GM23338 (cell line): Measurements from ENCODE around the gene RER1. TPM values are rescaled to one million over a fixed set of nuclear protein-coding genes. Genes with fewer than 3 reads are reported as not detected.

Experiments
- ATAC-seq: fragments of 200-7000 bp; cut with Tn5 transposase; 3 replicates; pipeline ENCODE4 v1.9.1; 2020
- DNase-seq: peaks from one replicate; pipeline ENCODE4 v3.0.0-alpha.2; 2015; ENCODE audit warnings: low spot score
- H2AFZ ChIP-seq: fragments of 200-600 bp; sonication (generic); 2 replicates; pipeline ENCODE4 v1.8.0; 2016; ENCODE audit warnings: antibody characterized with exemption, mild to moderate bottlenecking, moderate library complexity
- H3F3A ChIP-seq: fragments of 200-600 bp; sonication (generic); replicated peaks from 2 replicates; pipeline ENCODE4 v1.8.0; 2017; ENCODE audit warnings: antibody characterized with exemption, mixed run types, low read depth
- H3K27ac ChIP-seq: fragments of 200-600 bp; sonication (generic); 2 replicates; pipeline ENCODE4 v1.6.1; 2016; ENCODE audit warnings: low read depth
- H3K27me3 ChIP-seq: fragments of 200-600 bp; sonication (generic); 2 replicates; pipeline ENCODE4 v1.8.0; 2016; ENCODE audit warnings: mild to moderate bottlenecking, mixed run types, moderate library complexity; ENCODE audit not compliant: insufficient read depth
- H3K36me3 ChIP-seq: fragments of 200-600 bp; sonication (generic); 2 replicates; pipeline ENCODE4 v1.8.0; 2016; ENCODE audit warnings: mild to moderate bottlenecking; ENCODE audit not compliant: insufficient read depth
- H3K4me1 ChIP-seq: fragments of 200-600 bp; sonication (generic); 2 replicates; pipeline ENCODE4 v1.8.0; 2016; ENCODE audit warnings: mild to moderate bottlenecking, moderate library complexity; ENCODE audit not compliant: insufficient read depth
- H3K4me2 ChIP-seq: fragments of 200-600 bp; sonication (generic); 2 replicates; pipeline ENCODE4 v1.7.1; 2017; ENCODE audit warnings: mixed run types
- H3K4me3 ChIP-seq: fragments of 200-600 bp; sonication (generic); 2 replicates; pipeline ENCODE4 v1.6.1; 2016; ENCODE audit warnings: mixed run types
- H3K79me2 ChIP-seq: fragments of 200-600 bp; sonication (generic); replicated peaks from 2 replicates; pipeline ENCODE4 v1.8.0; 2017; ENCODE audit warnings: mild to moderate bottlenecking; ENCODE audit not compliant: insufficient read depth
- H3K9me2 ChIP-seq: fragments of 200-600 bp; sonication (generic); 2 replicates; pipeline ENCODE4 v1.8.0; 2017; ENCODE audit not compliant: insufficient read depth
- H4K20me1 ChIP-seq: fragments of 200-600 bp; sonication (generic); replicated peaks from 2 replicates; pipeline ENCODE4 v1.8.0; 2017; ENCODE audit warnings: mild to moderate bottlenecking; ENCODE audit not compliant: insufficient read depth
- H3K27ac Mint-ChIP-seq: 2 replicates; pipeline ENCODE4 v1.8.0; 2020; ENCODE audit warnings: inconsistent platforms, mild to moderate bottlenecking, moderate library complexity, mixed read lengths
- H3K27me3 Mint-ChIP-seq: 3 replicates; pipeline ENCODE4 v1.8.0; 2022; ENCODE audit warnings: low read depth, mild to moderate bottlenecking, moderate library complexity, mixed read lengths, inconsistent platforms; ENCODE audit not compliant: insufficient read depth, poor library complexity
- H3K36me3 Mint-ChIP-seq: 3 replicates; pipeline ENCODE4 v1.8.0; 2021; ENCODE audit warnings: low read depth, mild to moderate bottlenecking, inconsistent platforms, moderate library complexity, mixed read lengths
- H3K4me1 Mint-ChIP-seq: 3 replicates; pipeline ENCODE4 v1.8.0; 2020; ENCODE audit warnings: mild to moderate bottlenecking, inconsistent platforms, mixed read lengths
- H3K4me3 Mint-ChIP-seq: 3 replicates; pipeline ENCODE4 v1.8.0; 2021; ENCODE audit warnings: moderate library complexity, mild to moderate bottlenecking, inconsistent platforms, mixed read lengths
- H3K9me3 Mint-ChIP-seq: 3 replicates; pipeline ENCODE4 v1.8.0; 2020; ENCODE audit warnings: moderate library complexity, mild to moderate bottlenecking, inconsistent platforms, mixed read lengths
- CREB1 ChIP-seq: fragments of 250-450 bp; sonication (Bioruptor Pico); IDR thresholded peaks from 2 replicates; pipeline ENCODE4 v1.5.0; 2020; ENCODE audit warnings: low read depth, mild to moderate bottlenecking, moderate library complexity
- NANOG ChIP-seq: IDR thresholded peaks from 2 replicates; pipeline ENCODE4 v1.6.1; 2016; ENCODE audit warnings: antibody characterized with exemption, borderline replicate concordance
- ZNF331 ChIP-seq: fragments of 250-450 bp; sonication (Bioruptor Pico); IDR thresholded peaks from 2 replicates; pipeline ENCODE4 v1.5.0; 2020; ENCODE audit warnings: low read depth, mild to moderate bottlenecking, moderate library complexity
- polyA plus RNA-seq: library from polyadenylated mRNA; unstranded; fragments of >200 nt; fragmentation: Nextera tagmentation; extraction: Ambion mirVana; gene quantifications from 2 replicates; pipeline ENCODE4 v1.2.1, GENCODE V29; 2016
- total RNA-seq: library from RNA; depleted of rRNA; stranded (reverse); fragments of >200 nt; shearing (Covaris generic); gene quantifications from 2 replicates; pipeline ENCODE4 v1.2.3, GENCODE V29; 2014
- TF ChIP-seq, protein P1 (sequence below): IDR thresholded peaks from 2 replicates; pipeline ENCODE4 v1.6.1; 2016; ENCODE audit warnings: antibody characterized with exemption
- TF ChIP-seq, protein P2 (sequence below): fragments of 250-450 bp; sonication (Bioruptor Pico); IDR thresholded peaks from 2 replicates; pipeline ENCODE4 v1.5.0; 2020; ENCODE audit warnings: mild to moderate bottlenecking, moderate library complexity

The RER1 gene
- total and polyA plus RNA-seq, 2 experiments from 2014 or later: 58.4 to 99.5 TPM

- Histone ChIP-seq H3K4me2 (no peak overlapping the region), H2AFZ (no peak overlapping the region), H3K27ac (no peak overlapping the region), H3K36me3 (no peaks in the 10 kb centered on the region), H3K27me3 (no peaks in the 10 kb centered on the region), H3K4me1 (peaks cover 7% of the 10 kb centered on the region; the same call in 1 of the 2 replicates), H3K79me2 (no peaks in the 10 kb centered on the region), H4K20me1 (no peaks in the 10 kb centered on the region), H3K9me2 (no peaks in the 10 kb centered on the region), H3F3A (peaks cover 4% of the 10 kb centered on the region; the same call in 1 of the 2 replicates), H3K4me3 (no peak overlapping the region)
- H3K9me3 Mint-ChIP-seq: no peaks in the 10 kb centered on the region
- H3K4me1 Mint-ChIP-seq: peaks cover 16% of the 10 kb centered on the region
- peaks cover 15% of the 10 kb centered on the region for H3K27me3 Mint-ChIP-seq
- TF ChIP-seq NANOG (no peak), CREB1 (CRISPR knock-in tag) (no peak), ZNF331 (CRISPR knock-in tag) (no peak)
- TF ChIP-seq, protein P1, sequence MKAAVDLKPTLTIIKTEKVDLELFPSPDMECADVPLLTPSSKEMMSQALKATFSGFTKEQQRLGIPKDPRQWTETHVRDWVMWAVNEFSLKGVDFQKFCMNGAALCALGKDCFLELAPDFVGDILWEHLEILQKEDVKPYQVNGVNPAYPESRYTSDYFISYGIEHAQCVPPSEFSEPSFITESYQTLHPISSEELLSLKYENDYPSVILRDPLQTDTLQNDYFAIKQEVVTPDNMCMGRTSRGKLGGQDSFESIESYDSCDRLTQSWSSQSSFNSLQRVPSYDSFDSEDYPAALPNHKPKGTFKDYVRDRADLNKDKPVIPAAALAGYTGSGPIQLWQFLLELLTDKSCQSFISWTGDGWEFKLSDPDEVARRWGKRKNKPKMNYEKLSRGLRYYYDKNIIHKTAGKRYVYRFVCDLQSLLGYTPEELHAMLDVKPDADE: no peak
- TF ChIP-seq, protein P2, sequence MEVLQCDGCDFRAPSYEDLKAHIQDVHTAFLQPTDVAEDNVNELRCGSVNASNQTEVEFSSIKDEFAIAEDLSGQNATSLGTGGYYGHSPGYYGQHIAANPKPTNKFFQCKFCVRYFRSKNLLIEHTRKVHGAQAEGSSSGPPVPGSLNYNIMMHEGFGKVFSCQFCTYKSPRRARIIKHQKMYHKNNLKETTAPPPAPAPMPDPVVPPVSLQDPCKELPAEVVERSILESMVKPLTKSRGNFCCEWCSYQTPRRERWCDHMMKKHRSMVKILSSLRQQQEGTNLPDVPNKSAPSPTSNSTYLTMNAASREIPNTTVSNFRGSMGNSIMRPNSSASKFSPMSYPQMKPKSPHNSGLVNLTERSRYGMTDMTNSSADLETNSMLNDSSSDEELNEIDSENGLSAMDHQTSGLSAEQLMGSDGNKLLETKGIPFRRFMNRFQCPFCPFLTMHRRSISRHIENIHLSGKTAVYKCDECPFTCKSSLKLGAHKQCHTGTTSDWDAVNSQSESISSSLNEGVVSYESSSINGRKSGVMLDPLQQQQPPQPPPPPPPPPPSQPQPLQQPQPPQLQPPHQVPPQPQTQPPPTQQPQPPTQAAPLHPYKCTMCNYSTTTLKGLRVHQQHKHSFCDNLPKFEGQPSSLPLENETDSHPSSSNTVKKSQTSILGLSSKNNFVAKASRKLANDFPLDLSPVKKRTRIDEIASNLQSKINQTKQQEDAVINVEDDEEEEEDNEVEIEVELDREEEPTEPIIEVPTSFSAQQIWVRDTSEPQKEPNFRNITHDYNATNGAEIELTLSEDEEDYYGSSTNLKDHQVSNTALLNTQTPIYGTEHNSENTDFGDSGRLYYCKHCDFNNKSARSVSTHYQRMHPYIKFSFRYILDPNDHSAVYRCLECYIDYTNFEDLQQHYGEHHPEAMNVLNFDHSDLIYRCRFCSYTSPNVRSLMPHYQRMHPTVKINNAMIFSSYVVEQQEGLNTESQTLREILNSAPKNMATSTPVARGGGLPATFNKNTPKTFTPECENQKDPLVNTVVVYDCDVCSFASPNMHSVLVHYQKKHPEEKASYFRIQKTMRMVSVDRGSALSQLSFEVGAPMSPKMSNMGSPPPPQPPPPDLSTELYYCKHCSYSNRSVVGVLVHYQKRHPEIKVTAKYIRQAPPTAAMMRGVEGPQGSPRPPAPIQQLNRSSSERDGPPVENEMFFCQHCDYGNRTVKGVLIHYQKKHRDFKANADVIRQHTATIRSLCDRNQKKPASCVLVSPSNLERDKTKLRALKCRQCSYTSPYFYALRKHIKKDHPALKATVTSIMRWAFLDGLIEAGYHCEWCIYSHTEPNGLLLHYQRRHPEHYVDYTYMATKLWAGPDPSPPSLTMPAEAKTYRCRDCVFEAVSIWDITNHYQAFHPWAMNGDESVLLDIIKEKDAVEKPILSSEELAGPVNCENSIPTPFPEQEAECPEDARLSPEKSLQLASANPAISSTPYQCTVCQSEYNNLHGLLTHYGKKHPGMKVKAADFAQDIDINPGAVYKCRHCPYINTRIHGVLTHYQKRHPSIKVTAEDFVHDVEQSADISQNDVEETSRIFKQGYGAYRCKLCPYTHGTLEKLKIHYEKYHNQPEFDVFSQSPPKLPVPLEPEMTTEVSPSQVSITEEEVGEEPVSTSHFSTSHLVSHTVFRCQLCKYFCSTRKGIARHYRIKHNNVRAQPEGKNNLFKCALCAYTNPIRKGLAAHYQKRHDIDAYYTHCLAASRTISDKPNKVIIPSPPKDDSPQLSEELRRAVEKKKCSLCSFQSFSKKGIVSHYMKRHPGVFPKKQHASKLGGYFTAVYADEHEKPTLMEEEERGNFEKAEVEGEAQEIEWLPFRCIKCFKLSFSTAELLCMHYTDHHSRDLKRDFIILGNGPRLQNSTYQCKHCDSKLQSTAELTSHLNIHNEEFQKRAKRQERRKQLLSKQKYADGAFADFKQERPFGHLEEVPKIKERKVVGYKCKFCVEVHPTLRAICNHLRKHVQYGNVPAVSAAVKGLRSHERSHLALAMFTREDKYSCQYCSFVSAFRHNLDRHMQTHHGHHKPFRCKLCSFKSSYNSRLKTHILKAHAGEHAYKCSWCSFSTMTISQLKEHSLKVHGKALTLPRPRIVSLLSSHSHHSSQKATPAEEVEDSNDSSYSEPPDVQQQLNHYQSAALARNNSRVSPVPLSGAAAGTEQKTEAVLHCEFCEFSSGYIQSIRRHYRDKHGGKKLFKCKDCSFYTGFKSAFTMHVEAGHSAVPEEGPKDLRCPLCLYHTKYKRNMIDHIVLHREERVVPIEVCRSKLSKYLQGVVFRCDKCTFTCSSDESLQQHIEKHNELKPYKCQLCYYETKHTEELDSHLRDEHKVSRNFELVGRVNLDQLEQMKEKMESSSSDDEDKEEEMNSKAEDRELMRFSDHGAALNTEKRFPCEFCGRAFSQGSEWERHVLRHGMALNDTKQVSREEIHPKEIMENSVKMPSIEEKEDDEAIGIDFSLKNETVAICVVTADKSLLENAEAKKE (CRISPR knock-in tag): no peak
- no peak overlapping the region for H3K27ac Mint-ChIP-seq
- no peak for ATAC-seq
- no peaks in the 10 kb centered on the region for H3K36me3 Mint-ChIP-seq
- H3K4me3 Mint-ChIP-seq: no peak overlapping the region; the same call in 2 of the 3 replicates
- no peak for DNase-seq
Measured at GRCh38 chr1:2415801-2416208, 24.2 kb downstream of the RER1 start.
